SKM-1 (cell line): ENCODE measurements around the gene FKBP1B.
"Not testable (repeated sequence)": the region's sequence is repeated elsewhere in the genome, so short reads cannot be mapped to it uniquely, and the experiment has no call there.

ENCODE experiments used
- DNase-seq: peaks from one replicate; lab custom pipeline; 2025; ENCODE audit not compliant: unreplicated experiment; lab: John Stamatoyannopoulos, UW

Gene FKBP1B

GRCh38 chr2:24049485-24050021 is at the start of gene FKBP1B:
FKBP1B (plus strand) TSS chr2:24049741; CDS start chr2:24049850, 109 bp downstream.
- no peak for DNase-seq

DNA sequence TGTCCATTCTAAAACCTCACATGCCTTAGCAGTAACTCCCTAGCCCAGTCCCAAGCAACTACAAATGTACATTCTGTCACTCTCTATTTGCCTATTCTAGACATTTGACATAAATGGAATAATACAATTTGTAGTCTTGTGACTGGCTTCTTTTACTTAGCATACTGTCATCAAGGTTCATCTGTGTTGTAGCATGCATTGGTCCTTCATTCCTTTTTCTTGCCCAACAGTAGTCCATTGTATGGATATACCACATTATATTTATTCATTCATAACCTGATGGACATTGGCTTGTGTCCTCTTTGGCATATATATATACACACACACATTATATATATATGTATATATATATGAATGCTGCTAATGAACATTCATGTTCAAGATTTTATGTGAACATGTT is 41.8 kb upstream of the FKBP1B start:
- no peak for DNase-seq

- no peak for DNase-seq
These were observed 40.7 kb upstream of the FKBP1B start for GRCh38 chr2:24008672-24009366.

GRCh38 chr2:24009367-24009679 is 40.2 kb upstream of the FKBP1B start:
- no peak for DNase-seq

GRCh38 chr2:24009680-24010476 is 39.7 kb upstream of the FKBP1B start, which contains the start of gene MFSD2B:
MFSD2B (plus strand) TSS chr2:24010085; CDS start chr2:24010097, 12 bp downstream.
- DNase-seq, result no peak

DNA sequence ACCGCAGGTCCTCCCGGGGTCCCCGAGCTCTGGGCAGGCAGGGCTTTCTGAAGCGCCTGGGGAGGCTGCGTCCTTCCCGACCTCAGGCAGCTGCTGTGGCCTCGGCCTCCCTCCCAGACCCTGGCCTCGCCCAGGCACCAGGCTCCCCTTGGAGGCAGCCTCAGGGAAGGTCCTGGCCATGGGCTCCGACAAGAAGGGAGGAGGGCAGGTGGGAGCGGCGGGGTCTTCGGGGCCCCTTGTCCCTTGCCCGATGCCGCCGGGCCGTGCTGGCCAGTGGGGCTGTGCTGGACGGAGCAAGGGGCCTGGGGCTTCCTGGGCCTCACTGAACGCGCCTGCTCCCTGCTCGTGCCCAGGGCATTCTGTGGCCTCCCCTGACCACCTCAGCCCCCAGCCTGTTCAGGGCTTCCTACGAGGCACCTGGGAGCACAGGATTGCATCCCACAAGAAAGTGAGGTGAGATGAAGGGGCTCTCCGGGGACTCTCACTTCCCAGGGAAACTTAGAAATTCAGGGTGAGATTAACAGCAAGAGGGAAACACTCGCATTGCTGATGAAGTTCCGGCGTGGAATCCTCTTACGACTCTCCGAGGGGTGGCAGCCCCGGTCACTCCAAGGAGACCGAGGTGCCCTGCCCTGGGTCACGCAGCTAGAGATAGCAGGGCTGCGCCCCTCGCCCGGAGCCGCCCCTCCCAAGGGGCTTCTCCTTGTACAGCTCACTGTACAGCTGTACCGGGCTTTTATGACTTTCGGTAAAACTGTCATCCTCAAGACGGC is 38.9 kb upstream of the FKBP1B start:
- DNase-seq, result no peak

- no peak for DNase-seq
These were observed 38.1 kb upstream of the FKBP1B start for GRCh38 chr2:24011250-24012104.

DNA sequence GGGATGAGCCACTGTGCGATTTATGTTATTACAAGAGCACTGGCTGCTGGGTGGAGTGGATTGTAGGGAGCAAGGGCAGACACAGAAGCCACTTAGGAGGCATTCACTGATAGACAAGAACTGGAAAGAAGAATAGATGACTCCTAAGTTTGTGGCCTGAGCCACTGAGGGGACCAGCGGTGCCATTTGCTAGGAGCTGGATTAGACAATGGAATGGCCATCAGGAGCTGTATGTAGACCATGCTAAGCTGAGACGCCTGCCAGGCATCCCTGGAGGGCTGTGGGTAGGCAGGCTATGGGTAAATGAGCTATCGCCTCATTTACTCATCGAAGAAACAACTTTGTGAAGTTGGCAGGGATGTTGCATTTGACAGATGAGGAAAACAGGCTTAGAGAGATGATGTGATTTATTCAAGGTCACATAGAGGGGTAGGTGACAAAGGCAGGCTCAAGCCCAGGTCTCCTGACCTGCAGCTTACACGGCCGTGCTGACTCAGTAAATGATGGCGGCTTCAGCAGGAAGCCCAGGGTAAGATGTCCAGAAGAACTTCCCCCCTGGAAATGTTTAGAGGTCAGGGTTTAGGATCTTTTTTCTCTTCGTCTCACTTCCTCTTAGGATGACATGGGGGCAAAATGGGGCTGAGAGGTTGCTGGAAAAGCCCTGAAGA is 36.9 kb upstream of the FKBP1B start:
- DNase-seq, result no peak

GRCh38 chr2:24014902-24015301 is 34.6 kb upstream of the FKBP1B start:
- not testable (repeated sequence) for DNase-seq

DNA sequence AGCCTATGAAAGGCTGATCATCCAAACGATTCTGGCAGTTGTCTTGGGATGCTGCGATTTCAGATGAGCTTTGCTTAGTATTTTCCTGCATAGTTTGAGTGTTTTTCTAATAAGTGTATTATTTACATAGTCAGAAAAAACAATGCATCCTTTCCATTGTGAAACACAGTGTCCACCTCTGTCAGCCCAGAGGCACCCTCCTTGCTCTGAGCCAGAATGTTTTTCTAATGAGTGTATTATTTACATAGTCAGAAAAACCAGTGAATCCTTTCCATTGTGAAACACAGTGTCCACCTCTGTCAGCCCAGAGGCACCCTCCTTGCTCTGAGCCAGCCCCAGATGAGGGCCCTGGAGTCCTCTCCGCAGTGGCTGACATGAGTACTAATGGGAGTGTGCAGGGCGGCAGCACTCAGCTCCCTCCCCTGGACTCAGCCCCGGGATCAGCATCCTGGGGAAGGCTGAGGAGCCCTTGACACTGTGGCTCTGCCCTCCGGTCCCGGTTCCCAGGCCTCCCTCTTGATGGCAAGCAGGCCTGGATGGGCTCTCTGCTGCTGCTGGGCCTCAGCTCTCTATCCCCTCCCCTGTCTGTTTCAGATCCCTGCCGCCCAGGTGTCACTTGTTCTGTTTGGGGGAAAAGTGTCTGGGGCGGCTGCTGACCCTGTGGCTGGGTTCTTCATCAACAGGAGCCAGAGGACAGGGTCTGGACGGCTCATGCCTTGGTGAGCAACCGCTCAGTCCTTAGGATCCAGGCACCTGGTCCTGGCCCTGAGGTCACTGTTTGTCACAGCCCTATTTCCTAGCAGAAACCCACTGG is 33.8 kb upstream of the FKBP1B start:
- DNase-seq, result no peak

GRCh38 chr2:24016376-24016761 is 33.2 kb upstream of the FKBP1B start:
- DNase-seq, result no peak

- DNase-seq, result no peak
These were observed 32.5 kb upstream of the FKBP1B start for GRCh38 chr2:24016853-24017703.

DNA sequence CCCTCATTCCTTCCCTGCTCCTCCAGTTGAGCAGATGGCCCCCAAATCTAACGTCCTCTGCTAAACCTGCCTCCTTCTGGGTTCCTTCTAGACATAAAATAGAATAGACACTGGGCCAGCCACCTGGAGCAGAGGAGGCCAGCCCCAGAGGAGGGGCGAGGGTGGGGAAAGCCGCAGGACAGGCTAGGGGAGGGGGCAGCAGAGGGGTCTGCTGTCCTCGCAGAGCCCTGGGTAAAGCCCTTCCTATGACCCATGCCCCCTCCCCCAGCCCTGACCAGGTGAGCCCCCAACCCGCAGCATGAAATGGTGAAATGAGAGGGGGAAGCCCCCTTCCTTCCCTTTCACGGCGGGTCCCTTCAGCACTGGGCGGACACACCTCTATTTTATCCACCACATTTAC is 31.8 kb upstream of the FKBP1B start:
- no peak for DNase-seq

- DNase-seq, result no peak
These were observed 31.3 kb upstream of the FKBP1B start for GRCh38 chr2:24018241-24018640.

GRCh38 chr2:24019729-24020128 is 29.8 kb upstream of the FKBP1B start:
- DNase-seq, result no peak

- DNase-seq, result no peak
These were observed 29.3 kb upstream of the FKBP1B start for GRCh38 chr2:24020244-24020643.

DNA sequence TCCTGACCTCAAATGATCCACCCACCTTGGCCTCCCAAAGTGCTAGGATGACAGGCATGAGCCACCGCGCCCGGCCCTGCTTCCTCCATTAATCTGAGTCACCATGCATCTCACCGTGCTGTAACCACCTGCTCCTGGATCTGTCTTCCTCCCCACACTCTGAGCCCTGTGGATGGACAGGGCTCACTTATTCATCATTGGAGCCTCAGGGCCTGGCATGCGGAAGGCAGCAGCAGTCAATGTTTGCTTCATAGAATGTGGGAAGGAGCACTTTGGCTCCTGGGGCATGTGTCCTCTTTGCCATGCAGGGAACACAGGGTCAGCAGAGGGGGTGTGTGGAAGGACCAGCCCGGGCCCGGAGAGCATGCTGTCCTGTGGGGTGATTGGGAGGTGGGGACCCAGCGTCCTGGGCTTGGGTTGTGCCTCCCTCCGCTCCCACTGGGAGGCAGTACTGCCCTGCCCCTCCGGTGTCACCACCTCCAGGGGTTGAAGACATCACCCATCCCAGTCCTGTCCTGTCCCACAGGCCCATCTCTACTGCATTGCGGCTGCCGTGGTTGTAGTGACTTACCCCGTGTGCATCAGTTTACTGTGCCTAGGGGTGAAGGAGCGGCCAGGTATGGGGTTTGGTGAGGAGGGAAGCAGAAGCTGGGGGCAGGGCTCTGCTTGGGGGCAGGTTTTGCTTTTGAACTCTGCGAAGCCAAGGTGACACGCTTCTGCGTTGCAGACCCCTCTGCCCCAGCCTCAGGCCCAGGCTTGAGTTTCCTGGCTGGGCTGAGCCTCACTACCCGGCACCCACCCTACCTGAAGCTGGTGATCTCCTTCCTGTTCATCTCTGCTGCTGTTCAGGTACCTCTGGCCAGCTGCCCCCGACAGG is 28.2 kb upstream of the FKBP1B start:
- no peak for DNase-seq
